ENCODE results near the gene ASIC4. TPM values are rescaled to one million over a fixed set of nuclear protein-coding genes. Genes with fewer than 3 reads are reported as not detected.
A peak's percentile ranks its signal among the peaks of the same experiment; 100 is the strongest.

Gene ASIC4
- total RNA-seq, 1 experiment from 2014 or later: 0.11 TPM

GRCh38 chr2:219525533-219526232, 11.4 kb downstream of the ASIC4 start:
- Histone ChIP-seq H2AFZ (ENCODE audit: low read length) (no peak overlapping the region), H3F3A (ENCODE audit: low read length, unreplicated experiment) (no peaks in the 10 kb centered on the region), H3K4me2 (ENCODE audit: low read length) (no peak overlapping the region), H3K9me2 (replicated peaks; ENCODE audit: low read length) (no peaks in the 10 kb centered on the region), H3K4me1 (ENCODE audit: insufficient read depth, low read length) (peaks cover 14% of the 10 kb centered on the region), H3K27me3 (ENCODE audit: low read length) (peaks cover 10% of the 10 kb centered on the region), H3K79me2 (ENCODE audit: low read length) (no peaks in the 10 kb centered on the region), H4K20me1 (ENCODE audit: low read length) (no peaks in the 10 kb centered on the region), H3K27ac (ENCODE audit: low read length) (no peak overlapping the region), H3K9ac (ENCODE audit: low read length) (no peak overlapping the region), H3K36me3 (ENCODE audit: low read depth, low read length) (no peaks in the 10 kb centered on the region), H3K9me3 (ENCODE audit: low read length) (no peaks in the 10 kb centered on the region), H3K4me3 (ENCODE audit: low read length) (no peak overlapping the region)
- intact Hi-C loops (cut with micrococcal nuclease): no loop called here
- DNase-seq (no peak), ATAC-seq (no peak)
- POLR2A ChIA-PET (ENCODE audit: unreplicated experiment): no interaction called here
- BruUV-seq (replicated peaks): no TSS peak
- TF ChIP-seq EZH2phosphoT487 (IDR thresholded peaks at IDR 0.05; ENCODE audit: borderline replicate concordance, low read length) (no peak), CTCF (conservative IDR thresholded peaks at IDR 0.05; ENCODE audit: low read depth, low read length) (no peak), EZH2 (IDR thresholded peaks at IDR 0.05; ENCODE audit: low read length, unreplicated experiment) (no peak)
- CTCF ChIA-PET: no interaction called here

DNA sequence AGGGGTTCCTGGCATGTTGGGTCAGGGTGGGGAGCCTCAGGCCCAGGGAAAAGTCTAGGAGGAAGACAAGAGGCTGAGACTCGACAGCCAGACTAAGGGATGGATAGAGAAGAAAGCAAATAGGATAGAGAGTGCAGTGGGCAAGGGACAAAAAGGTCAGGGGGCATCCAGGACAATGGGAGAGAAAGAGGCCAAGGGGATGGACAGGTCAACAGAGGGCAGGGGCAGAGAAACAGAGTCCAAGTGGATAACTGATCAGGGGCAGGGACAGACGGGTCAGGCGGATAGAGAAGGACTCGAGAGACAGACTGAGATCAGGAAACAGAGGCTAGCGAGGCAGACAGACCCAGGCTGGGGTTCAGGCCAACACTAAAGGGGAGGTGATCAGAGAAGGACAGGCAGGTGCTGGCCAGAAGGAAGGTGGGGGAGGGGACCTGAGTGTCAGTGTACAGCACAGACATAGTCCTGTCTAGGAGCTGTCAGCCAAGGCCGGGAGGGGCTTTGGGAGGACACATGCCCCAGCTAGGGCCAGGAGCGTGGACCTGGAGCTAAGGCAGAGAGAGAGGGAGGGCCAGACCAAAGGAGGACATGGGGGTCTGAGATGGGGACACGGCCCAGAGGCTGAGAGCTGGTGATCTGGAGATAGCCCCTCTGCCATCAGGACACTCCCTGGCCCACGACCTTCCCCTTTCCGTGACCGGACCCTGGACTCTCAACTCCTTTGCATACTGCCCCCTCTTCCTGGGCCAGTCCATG, 12.2 kb downstream of the ASIC4 start:
- no peak overlapping the region for H3K4me3 ChIP-seq (ENCODE audit: low read length)
- H3K9ac ChIP-seq (ENCODE audit: low read length): no peak overlapping the region
- no peak overlapping the region for H3K4me2 ChIP-seq (ENCODE audit: low read length)
- no peak for ATAC-seq
- ChIA-PET POLR2A (ENCODE audit: unreplicated experiment) (no interaction called here), CTCF (no interaction called here)
- H2AFZ ChIP-seq (ENCODE audit: low read length): no peak overlapping the region
- no peaks in the 10 kb centered on the region for H3K36me3 ChIP-seq (ENCODE audit: low read depth, low read length)
- no peak for DNase-seq
- H3K9me3 ChIP-seq (ENCODE audit: low read length): no peaks in the 10 kb centered on the region
- no peaks in the 10 kb centered on the region for H4K20me1 ChIP-seq (ENCODE audit: low read length)
- TF ChIP-seq EZH2phosphoT487 (IDR thresholded peaks at IDR 0.05; ENCODE audit: borderline replicate concordance, low read length) (no peak), CTCF (conservative IDR thresholded peaks at IDR 0.05; ENCODE audit: low read depth, low read length) (no peak), EZH2 (IDR thresholded peaks at IDR 0.05; ENCODE audit: low read length, unreplicated experiment) (no peak)
- no peaks in the 10 kb centered on the region for H3F3A ChIP-seq (ENCODE audit: low read length, unreplicated experiment)
- H3K79me2 ChIP-seq (ENCODE audit: low read length): no peaks in the 10 kb centered on the region
- no peak overlapping the region for H3K27ac ChIP-seq (ENCODE audit: low read length)
- no TSS peak for BruUV-seq (replicated peaks)
- intact Hi-C loops (cut with micrococcal nuclease): no loop called here
- H3K9me2 ChIP-seq (replicated peaks; ENCODE audit: low read length): no peaks in the 10 kb centered on the region
- H3K27me3 ChIP-seq (ENCODE audit: low read length): peaks cover 10% of the 10 kb centered on the region
- H3K4me1 ChIP-seq (ENCODE audit: insufficient read depth, low read length): peaks cover 6% of the 10 kb centered on the region

GRCh38 chr2:219527076-219527394, 12.8 kb downstream of the ASIC4 start:
- no peaks in the 10 kb centered on the region for H3K79me2 ChIP-seq (ENCODE audit: low read length)
- H3K4me1 ChIP-seq (ENCODE audit: insufficient read depth, low read length): peaks cover under 1% of the 10 kb centered on the region
- H3K9ac ChIP-seq (ENCODE audit: low read length): no peak overlapping the region
- CTCF ChIA-PET: interaction anchor here (1.1 to 1.5 kb wide), 2 partner anchors 19 to 32 kb away, joined by 3 to 7 read pairs; no protein-coding TSS in a partner anchor
- intact Hi-C loops (cut with micrococcal nuclease): no loop called here
- POLR2A ChIA-PET (ENCODE audit: unreplicated experiment): no interaction called here
- no peak overlapping the region for H3K27ac ChIP-seq (ENCODE audit: low read length)
- no peaks in the 10 kb centered on the region for H3K9me2 ChIP-seq (replicated peaks; ENCODE audit: low read length)
- no peaks in the 10 kb centered on the region for H4K20me1 ChIP-seq (ENCODE audit: low read length)
- BruUV-seq (replicated peaks): no TSS peak
- H2AFZ ChIP-seq (ENCODE audit: low read length): no peak overlapping the region
- DNase-seq (no peak), ATAC-seq (peak; percentile 59)
- peaks cover 10% of the 10 kb centered on the region for H3K27me3 ChIP-seq (ENCODE audit: low read length)
- TF ChIP-seq EZH2 (IDR thresholded peaks at IDR 0.05; ENCODE audit: low read length, unreplicated experiment) (no peak), EZH2phosphoT487 (IDR thresholded peaks at IDR 0.05; ENCODE audit: borderline replicate concordance, low read length) (no peak), CTCF (conservative IDR thresholded peaks at IDR 0.05; ENCODE audit: low read depth, low read length) (no peak)
- H3K4me3 ChIP-seq (ENCODE audit: low read length): no peak overlapping the region
- H3F3A ChIP-seq (ENCODE audit: low read length, unreplicated experiment): no peaks in the 10 kb centered on the region
- H3K9me3 ChIP-seq (ENCODE audit: low read length): no peaks in the 10 kb centered on the region
- H3K36me3 ChIP-seq (ENCODE audit: low read depth, low read length): no peaks in the 10 kb centered on the region
- H3K4me2 ChIP-seq (ENCODE audit: low read length): no peak overlapping the region

Measured in PC-3 (cell line).